Nephron (organoid): ENCODE measurements around the gene LIPN.

Experiments used
- H3K27ac Mint-ChIP-seq, 3 experiments: 2 replicates each; pipeline ENCODE4 v1.8.0; 2020; ENCODE audit warnings: mixed read lengths in 3 of 3, mild to moderate bottlenecking in 2 of 3, moderate library complexity in 1 of 3
- H3K27me3 Mint-ChIP-seq: 2 replicates; pipeline ENCODE4 v1.8.0; 2021; ENCODE audit warnings: low read depth, mild to moderate bottlenecking, moderate library complexity, mixed read lengths
- H3K36me3 Mint-ChIP-seq: 2 replicates; pipeline ENCODE4 v1.8.0; 2020; ENCODE audit warnings: low read depth, mixed read lengths
- H3K4me1 Mint-ChIP-seq: 2 replicates; pipeline ENCODE4 v1.8.0; 2020; ENCODE audit warnings: mixed read lengths
- H3K4me3 Mint-ChIP-seq, 3 experiments: 2 replicates each; pipeline ENCODE4 v1.8.0; 2020; ENCODE audit warnings: mild to moderate bottlenecking in 3 of 3, mixed read lengths in 3 of 3, moderate library complexity in 2 of 3
- H3K9me3 Mint-ChIP-seq: 2 replicates; pipeline ENCODE4 v1.8.0; 2020; ENCODE audit warnings: mixed read lengths
- TF ChIP-seq, protein P1 (sequence below), 3 experiments: fragments of 200-600 bp; sonication (generic); IDR thresholded peaks; one replicate each; pipeline ENCODE4 v1.5.0; 2021; ENCODE audit warnings: antibody characterized with exemption in 3 of 3; ENCODE audit not compliant: unreplicated experiment in 3 of 3

LIPN gene

DNA sequence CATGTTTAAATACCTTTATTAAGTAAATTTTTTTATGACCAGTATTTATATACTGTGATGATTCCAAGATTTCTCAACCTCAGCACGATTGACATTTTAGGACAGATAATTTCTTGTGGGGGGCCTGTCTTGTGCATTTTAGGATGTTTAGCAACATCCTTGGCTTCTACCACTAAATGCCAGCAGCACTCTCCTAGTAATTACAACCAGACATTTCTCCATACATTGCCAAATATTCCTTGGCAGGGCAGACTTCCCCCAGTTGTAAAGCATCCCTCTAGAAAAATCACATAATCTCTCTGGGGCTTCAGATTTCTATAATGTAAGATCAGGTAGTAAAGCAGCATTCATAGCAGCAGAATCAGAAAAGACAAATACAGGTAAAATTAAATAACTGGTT, 34.9 kb downstream of the LIPN start:
- Mint-ChIP-seq H3K36me3 (no peaks in the 10 kb centered on the region), H3K4me3 (no peak overlapping the region), H3K27ac (no peak overlapping the region), H3K9me3 (no peaks in the 10 kb centered on the region), H3K4me1 (no peaks in the 10 kb centered on the region), H3K27me3 (peaks cover 10% of the 10 kb centered on the region)
- TF ChIP-seq, protein P1, sequence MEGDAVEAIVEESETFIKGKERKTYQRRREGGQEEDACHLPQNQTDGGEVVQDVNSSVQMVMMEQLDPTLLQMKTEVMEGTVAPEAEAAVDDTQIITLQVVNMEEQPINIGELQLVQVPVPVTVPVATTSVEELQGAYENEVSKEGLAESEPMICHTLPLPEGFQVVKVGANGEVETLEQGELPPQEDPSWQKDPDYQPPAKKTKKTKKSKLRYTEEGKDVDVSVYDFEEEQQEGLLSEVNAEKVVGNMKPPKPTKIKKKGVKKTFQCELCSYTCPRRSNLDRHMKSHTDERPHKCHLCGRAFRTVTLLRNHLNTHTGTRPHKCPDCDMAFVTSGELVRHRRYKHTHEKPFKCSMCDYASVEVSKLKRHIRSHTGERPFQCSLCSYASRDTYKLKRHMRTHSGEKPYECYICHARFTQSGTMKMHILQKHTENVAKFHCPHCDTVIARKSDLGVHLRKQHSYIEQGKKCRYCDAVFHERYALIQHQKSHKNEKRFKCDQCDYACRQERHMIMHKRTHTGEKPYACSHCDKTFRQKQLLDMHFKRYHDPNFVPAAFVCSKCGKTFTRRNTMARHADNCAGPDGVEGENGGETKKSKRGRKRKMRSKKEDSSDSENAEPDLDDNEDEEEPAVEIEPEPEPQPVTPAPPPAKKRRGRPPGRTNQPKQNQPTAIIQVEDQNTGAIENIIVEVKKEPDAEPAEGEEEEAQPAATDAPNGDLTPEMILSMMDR (IDR thresholded peaks at IDR 0.05; ENCODE audit: unreplicated experiment in 3 of 3) = no peak

- Mint-ChIP-seq H3K36me3 (no peaks in the 10 kb centered on the region), H3K27ac (no peak overlapping the region), H3K27me3 (peaks cover 6% of the 10 kb centered on the region), H3K4me1 (no peaks in the 10 kb centered on the region), H3K4me3 (no peak overlapping the region), H3K9me3 (no peaks in the 10 kb centered on the region)
- TF ChIP-seq, protein P1 (IDR thresholded peaks at IDR 0.05; ENCODE audit: unreplicated experiment in 3 of 3) = no peak
Observed at GRCh38 chr10:88800152-88801125, 40.6 kb downstream of the LIPN start.

DNA sequence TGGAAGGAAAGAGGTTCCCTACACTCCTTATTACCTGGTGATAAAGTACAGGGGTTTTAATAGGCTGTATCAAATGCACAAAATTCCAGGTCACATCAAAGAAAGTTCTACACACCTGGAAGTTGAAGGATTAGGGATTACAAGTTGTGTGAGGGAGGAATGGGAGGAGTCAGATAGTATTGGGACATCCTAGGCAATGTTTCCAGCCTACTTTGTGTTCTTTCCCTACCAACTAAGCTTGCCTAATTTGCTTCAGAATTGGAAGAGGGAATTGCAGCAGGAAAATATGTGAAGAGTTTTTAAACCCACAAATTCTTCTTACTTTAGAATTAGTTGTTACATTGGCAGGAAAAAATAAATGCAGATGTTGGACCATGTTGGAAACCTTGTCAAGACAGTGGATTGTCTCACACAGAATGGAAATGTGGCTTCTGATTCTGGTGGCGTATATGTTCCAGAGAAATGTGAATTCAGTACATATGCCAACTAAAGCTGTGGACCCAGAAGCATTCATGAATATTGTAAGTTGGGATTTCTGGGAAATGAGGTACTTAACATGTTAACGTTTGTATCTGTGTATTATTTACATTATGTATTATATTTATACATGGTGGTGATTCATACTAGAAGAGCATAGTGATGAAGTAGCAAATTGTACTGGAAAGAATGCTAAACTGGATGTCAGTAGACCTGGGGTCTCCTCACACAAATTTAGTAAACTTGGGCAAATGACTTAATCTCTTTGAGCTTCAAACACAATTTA, 42.9 kb downstream of the LIPN start, which contains the start of gene LIPM:
TSS of gene LIPM (plus strand) at position 208 of the 763 bp plus-strand sequence. CDS start at position 375, 167 bp downstream.
- Mint-ChIP-seq H3K27ac (no peak within 1 kb of the TSS), H3K4me3 (no peak within 1 kb of the TSS), H3K36me3 (no peaks in the 10 kb centered on the region), H3K27me3 (peaks cover 6% of the 10 kb centered on the region), H3K4me1 (no peaks in the 10 kb centered on the region), H3K9me3 (no peaks in the 10 kb centered on the region)
- TF ChIP-seq, protein P1 (IDR thresholded peaks at IDR 0.05; ENCODE audit: unreplicated experiment in 3 of 3) = no peak

DNA sequence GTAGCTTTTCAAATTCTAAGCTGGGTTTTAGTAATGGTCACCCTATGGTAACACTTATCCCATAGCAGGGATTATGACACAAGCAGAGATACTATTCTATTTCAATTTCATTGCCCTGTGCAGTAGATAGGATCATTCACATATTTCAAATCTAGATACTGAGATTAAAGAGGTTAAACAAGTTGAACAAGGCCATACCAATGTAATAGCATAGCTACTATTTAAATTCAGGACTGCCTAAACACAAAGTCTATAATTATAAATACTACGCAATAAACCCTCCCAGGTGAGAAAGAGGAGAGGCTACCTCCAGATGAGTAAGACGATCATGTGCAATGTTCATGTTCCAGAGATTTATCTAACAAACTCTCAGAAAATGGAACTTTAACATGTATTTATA, 43.8 kb downstream of the LIPN start:
- no peak overlapping the region for H3K27ac Mint-ChIP-seq
- TF ChIP-seq, protein P1 (IDR thresholded peaks at IDR 0.05; ENCODE audit: unreplicated experiment in 3 of 3) = no peak
- H3K36me3 Mint-ChIP-seq = no peaks in the 10 kb centered on the region
- no peaks in the 10 kb centered on the region for H3K4me1 Mint-ChIP-seq
- H3K27me3 Mint-ChIP-seq = peaks cover 6% of the 10 kb centered on the region
- no peak overlapping the region for H3K4me3 Mint-ChIP-seq
- H3K9me3 Mint-ChIP-seq = no peaks in the 10 kb centered on the region

- TF ChIP-seq, protein P1 (IDR thresholded peaks at IDR 0.05; ENCODE audit: unreplicated experiment in 3 of 3) = no peak
- Mint-ChIP-seq H3K27me3 (peaks cover 6% of the 10 kb centered on the region), H3K27ac (no peak overlapping the region), H3K9me3 (no peaks in the 10 kb centered on the region), H3K4me1 (no peaks in the 10 kb centered on the region), H3K4me3 (no peak overlapping the region), H3K36me3 (no peaks in the 10 kb centered on the region)
Observed at GRCh38 chr10:88804083-88804812, 44.4 kb downstream of the LIPN start.
